ENCODE measurements around the gene WAPL. TPM values are rescaled to one million over a fixed set of nuclear protein-coding genes. Genes with fewer than 3 reads are reported as not detected.

WAPL gene
- total and polyA plus RNA-seq, 2 of the 13 experiments (the other 11 are each of a cell fraction or from before 2014, with no cell fraction given), result 13.2 to 43.5 TPM

GRCh38 chr10:86521678-86522509 lies at the start of gene WAPL (continued):
- peak; percentile 68; the same call in 1 of the 2 replicates for TF ChIP-seq ZHX2 (IDR thresholded peaks at IDR 0.05; ENCODE audit: low read depth)
- peak; percentile 87; the same call in 1 of the 2 replicates for TF ChIP-seq ZHX2 (CRISPR knock-in tag; IDR thresholded peaks at IDR 0.05; ENCODE audit: borderline replicate concordance)
- TF ChIP-seq ZBTB40 (IDR thresholded peaks at IDR 0.05), result no peak
- peak; percentile 85 for TF ChIP-seq ZBTB40 (CRISPR knock-in tag; IDR thresholded peaks at IDR 0.05)
- no peak for TF ChIP-seq CHCHD3 (CRISPR knock-in tag; IDR thresholded peaks at IDR 0.05)
- no peak for TF ChIP-seq ZNF343 (CRISPR knock-in tag; IDR thresholded peaks at IDR 0.05)
- TF ChIP-seq CBFB (CRISPR knock-in tag; IDR thresholded peaks at IDR 0.05), result peak; percentile 55; the same call in 1 of the 2 replicates
- peak; percentile 68; the same call in 1 of the 2 replicates for TF ChIP-seq ZNF235 (CRISPR knock-in tag; IDR thresholded peaks at IDR 0.05; ENCODE audit: borderline replicate concordance)
- TF ChIP-seq TRIM24 (CRISPR knock-in tag; IDR thresholded peaks at IDR 0.05), result no peak
- peak; percentile 14; the same call in 1 of the 2 replicates for TF ChIP-seq ZNF264 (CRISPR knock-in tag; IDR thresholded peaks at IDR 0.05)
- no peak for TF ChIP-seq ZFP36L1 (CRISPR knock-in tag; IDR thresholded peaks at IDR 0.05)
